ENCODE results near the gene ARID2. TPM values are rescaled to one million over a fixed set of nuclear protein-coding genes. Genes with fewer than 3 reads are reported as not detected.

ARID2 gene
- total and polyA plus RNA-seq, 2 of the 13 experiments (the other 11 are each of a cell fraction or from before 2014, with no cell fraction given) = 15.9 to 22.2 TPM

DNA sequence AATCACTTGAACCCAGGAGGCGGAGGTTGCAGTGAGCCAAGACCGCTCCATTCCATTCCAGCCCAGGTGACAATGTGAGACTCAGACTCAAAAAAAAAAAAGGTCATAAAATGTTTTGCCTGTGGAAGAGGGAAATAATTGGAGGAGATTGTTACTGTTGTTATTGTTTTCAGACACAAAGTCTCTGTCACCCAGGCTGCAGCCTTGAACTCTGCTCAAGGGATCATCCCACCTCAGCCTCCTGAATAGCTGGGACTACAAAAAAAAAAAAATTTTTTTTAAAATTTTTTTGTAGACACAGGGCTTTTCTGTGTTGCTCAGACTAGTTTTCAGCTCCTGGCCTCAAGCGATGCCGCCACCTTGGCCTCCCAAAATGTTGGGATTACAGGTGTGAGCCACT, 33.9 kb downstream of the ARID2 start (continued):
- TF ChIP-seq, protein P1, sequence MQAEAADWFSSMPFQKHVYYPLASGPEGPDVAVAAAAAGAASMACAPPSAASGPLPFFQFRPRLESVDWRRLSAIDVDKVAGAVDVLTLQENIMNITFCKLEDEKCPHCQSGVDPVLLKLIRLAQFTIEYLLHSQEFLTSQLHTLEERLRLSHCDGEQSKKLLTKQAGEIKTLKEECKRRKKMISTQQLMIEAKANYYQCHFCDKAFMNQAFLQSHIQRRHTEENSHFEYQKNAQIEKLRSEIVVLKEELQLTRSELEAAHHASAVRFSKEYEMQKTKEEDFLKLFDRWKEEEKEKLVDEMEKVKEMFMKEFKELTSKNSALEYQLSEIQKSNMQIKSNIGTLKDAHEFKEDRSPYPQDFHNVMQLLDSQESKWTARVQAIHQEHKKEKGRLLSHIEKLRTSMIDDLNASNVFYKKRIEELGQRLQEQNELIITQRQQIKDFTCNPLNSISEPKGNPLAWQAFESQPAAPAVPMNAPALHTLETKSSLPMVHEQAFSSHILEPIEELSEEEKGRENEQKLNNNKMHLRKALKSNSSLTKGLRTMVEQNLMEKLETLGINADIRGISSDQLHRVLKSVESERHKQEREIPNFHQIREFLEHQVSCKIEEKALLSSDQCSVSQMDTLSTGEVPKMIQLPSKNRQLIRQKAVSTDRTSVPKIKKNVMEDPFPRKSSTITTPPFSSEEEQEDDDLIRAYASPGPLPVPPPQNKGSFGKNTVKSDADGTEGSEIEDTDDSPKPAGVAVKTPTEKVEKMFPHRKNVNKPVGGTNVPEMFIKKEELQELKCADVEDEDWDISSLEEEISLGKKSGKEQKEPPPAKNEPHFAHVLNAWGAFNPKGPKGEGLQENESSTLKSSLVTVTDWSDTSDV (CRISPR knock-in tag; IDR thresholded peaks at IDR 0.05) = no peak
- TF ChIP-seq, protein P2, sequence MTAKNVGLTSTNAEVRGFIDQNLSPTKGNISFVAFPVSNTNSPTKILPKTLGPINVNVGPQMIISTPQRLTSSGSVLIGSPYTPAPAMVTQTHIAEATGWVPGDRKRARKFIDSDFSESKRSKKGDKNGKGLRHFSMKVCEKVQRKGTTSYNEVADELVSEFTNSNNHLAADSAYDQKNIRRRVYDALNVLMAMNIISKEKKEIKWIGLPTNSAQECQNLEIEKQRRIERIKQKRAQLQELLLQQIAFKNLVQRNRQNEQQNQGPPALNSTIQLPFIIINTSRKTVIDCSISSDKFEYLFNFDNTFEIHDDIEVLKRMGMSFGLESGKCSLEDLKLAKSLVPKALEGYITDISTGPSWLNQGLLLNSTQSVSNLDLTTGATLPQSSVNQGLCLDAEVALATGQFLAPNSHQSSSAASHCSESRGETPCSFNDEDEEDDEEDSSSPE (CRISPR knock-in tag; IDR thresholded peaks at IDR 0.05) = no peak
- TF ChIP-seq JDP2 (CRISPR knock-in tag; IDR thresholded peaks at IDR 0.05; ENCODE audit: borderline replicate concordance) (no peak), SOX13 (IDR thresholded peaks at IDR 0.05) (no peak), SOX13 (CRISPR knock-in tag; conservative IDR thresholded peaks at IDR 0.05 in 1 of 2, IDR thresholded peaks at IDR 0.05 in 1 of 2) (peak in 1 of 2 experiments; percentile 67; a peak in 2 of 4 replicates), DPF2 (CRISPR knock-in tag; IDR thresholded peaks at IDR 0.05; ENCODE audit: borderline replicate concordance, low read depth) (no peak), ZSCAN25 (CRISPR knock-in tag; IDR thresholded peaks at IDR 0.05) (no peak), KAT8 (CRISPR knock-in tag; IDR thresholded peaks at IDR 0.05) (no peak), ZMYM4 (CRISPR knock-in tag; IDR thresholded peaks at IDR 0.05) (no peak), ZNF20 (CRISPR knock-in tag; IDR thresholded peaks at IDR 0.05) (no peak), NFATC3 (CRISPR knock-in tag; IDR thresholded peaks at IDR 0.05) (no peak), TCF7L2 (IDR thresholded peaks at IDR 0.05; ENCODE audit: low read depth, low read length) (no peak), ASH2L (IDR thresholded peaks at IDR 0.05; ENCODE audit: insufficient read length, low read depth, low read length) (no peak), ZNF432 (CRISPR knock-in tag; IDR thresholded peaks at IDR 0.05; ENCODE audit: borderline replicate concordance) (no peak), MED8 (CRISPR knock-in tag; IDR thresholded peaks at IDR 0.05; ENCODE audit: insufficient replicate concordance) (no peak)
- TF ChIP-seq, protein P3, sequence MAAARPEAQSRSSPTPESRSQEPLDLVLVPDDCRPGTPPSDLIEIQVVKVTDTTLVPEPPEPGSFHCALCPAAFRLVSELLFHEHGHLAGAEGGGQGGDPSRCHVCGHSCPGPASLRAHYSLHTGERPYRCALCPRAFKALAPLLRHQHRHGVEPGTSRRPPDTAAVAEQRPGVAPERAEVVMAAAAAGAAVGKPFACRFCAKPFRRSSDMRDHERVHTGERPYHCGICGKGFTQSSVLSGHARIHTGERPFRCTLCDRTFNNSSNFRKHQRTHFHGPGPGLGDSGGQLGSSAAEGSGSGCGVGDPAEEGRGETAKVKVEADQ (CRISPR knock-in tag; IDR thresholded peaks at IDR 0.05; ENCODE audit: borderline replicate concordance) = no peak
- TF ChIP-seq, protein P4, sequence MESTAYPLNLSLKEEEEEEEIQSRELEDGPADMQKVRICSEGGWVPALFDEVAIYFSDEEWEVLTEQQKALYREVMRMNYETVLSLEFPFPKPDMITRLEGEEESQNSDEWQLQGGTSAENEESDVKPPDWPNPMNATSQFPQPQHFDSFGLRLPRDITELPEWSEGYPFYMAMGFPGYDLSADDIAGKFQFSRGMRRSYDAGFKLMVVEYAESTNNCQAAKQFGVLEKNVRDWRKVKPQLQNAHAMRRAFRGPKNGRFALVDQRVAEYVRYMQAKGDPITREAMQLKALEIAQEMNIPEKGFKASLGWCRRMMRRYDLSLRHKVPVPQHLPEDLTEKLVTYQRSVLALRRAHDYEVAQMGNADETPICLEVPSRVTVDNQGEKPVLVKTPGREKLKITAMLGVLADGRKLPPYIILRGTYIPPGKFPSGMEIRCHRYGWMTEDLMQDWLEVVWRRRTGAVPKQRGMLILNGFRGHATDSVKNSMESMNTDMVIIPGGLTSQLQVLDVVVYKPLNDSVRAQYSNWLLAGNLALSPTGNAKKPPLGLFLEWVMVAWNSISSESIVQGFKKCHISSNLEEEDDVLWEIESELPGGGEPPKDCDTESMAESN (CRISPR knock-in tag; conservative IDR thresholded peaks at IDR 0.05) = no peak
- TF ChIP-seq, protein P5, sequence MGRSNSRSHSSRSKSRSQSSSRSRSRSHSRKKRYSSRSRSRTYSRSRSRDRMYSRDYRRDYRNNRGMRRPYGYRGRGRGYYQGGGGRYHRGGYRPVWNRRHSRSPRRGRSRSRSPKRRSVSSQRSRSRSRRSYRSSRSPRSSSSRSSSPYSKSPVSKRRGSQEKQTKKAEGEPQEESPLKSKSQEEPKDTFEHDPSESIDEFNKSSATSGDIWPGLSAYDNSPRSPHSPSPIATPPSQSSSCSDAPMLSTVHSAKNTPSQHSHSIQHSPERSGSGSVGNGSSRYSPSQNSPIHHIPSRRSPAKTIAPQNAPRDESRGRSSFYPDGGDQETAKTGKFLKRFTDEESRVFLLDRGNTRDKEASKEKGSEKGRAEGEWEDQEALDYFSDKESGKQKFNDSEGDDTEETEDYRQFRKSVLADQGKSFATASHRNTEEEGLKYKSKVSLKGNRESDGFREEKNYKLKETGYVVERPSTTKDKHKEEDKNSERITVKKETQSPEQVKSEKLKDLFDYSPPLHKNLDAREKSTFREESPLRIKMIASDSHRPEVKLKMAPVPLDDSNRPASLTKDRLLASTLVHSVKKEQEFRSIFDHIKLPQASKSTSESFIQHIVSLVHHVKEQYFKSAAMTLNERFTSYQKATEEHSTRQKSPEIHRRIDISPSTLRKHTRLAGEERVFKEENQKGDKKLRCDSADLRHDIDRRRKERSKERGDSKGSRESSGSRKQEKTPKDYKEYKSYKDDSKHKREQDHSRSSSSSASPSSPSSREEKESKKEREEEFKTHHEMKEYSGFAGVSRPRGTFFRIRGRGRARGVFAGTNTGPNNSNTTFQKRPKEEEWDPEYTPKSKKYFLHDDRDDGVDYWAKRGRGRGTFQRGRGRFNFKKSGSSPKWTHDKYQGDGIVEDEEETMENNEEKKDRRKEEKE (IDR thresholded peaks at IDR 0.05) = no peak
- TF ChIP-seq, protein P6, sequence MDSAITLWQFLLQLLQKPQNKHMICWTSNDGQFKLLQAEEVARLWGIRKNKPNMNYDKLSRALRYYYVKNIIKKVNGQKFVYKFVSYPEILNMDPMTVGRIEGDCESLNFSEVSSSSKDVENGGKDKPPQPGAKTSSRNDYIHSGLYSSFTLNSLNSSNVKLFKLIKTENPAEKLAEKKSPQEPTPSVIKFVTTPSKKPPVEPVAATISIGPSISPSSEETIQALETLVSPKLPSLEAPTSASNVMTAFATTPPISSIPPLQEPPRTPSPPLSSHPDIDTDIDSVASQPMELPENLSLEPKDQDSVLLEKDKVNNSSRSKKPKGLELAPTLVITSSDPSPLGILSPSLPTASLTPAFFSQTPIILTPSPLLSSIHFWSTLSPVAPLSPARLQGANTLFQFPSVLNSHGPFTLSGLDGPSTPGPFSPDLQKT (CRISPR knock-in tag; IDR thresholded peaks at IDR 0.05; ENCODE audit: borderline replicate concordance) = no peak

All from HepG2 (cell line).